BJ (cell line): ENCODE measurements around the gene SRSF10. TPM values are rescaled to one million over a fixed set of nuclear protein-coding genes. Genes with fewer than 3 reads are reported as not detected.

Source experiments
- CTCF ChIA-PET: fragments of 350-600 bp; formaldehyde crosslinking; extraction: SDS; loops from one replicate; lab custom pipeline; 2021; ENCODE audit warnings: antibody characterized with exemption, inconsistent platforms; lab: Yijun Ruan, JAX
- POLR2A ChIA-PET: fragments of 300-600 bp; sonication (Branson Sonifier 250); formaldehyde crosslinking; extraction: SDS; loops from one replicate; lab custom pipeline; 2021; ENCODE audit warnings: antibody characterized with exemption; lab: Charles Lee
- DNase-seq: peaks from one replicate; pipeline ENCODE4 v3.0.0-alpha.2; 2011; ENCODE audit warnings: low read depth
- H3K27me3 ChIP-seq: 2 replicates; pipeline ENCODE4 v1.6.0; 2011; ENCODE audit warnings: low read length; ENCODE audit not compliant: control insufficient read depth, insufficient read depth
- H3K36me3 ChIP-seq: 2 replicates; pipeline ENCODE4 v1.5.1; 2011; ENCODE audit warnings: low read length; ENCODE audit not compliant: control insufficient read depth, insufficient read depth
- H3K4me3 ChIP-seq: 2 replicates; pipeline ENCODE4 v1.5.1; 2011; ENCODE audit warnings: low read depth, mild to moderate bottlenecking, control low read depth, low read length
- CTCF ChIP-seq: IDR thresholded peaks from 2 replicates; pipeline ENCODE4 v1.5.1; 2011; ENCODE audit warnings: low read depth, mild to moderate bottlenecking, control low read depth, inconsistent platforms, low read length, moderate library complexity; ENCODE audit not compliant: insufficient read depth
- polyA plus RNA-seq: library from polyadenylated mRNA; depleted of rRNA; stranded (reverse); fragments of >200 nt; gene quantifications from 2 replicates; pipeline ENCODE4 v1.2.3, GENCODE V29; 2011

The SRSF10 gene
- polyA plus RNA-seq, 1 experiment = 55.1 TPM

GRCh38 chr1:23930861-23931490 lies 49.2 kb downstream of the SRSF10 start:
- H3K36me3 ChIP-seq = no peaks in the 10 kb centered on the region
- no peak overlapping the region for H3K4me3 ChIP-seq
- peak; percentile 78 for DNase-seq
- ChIA-PET POLR2A (no interaction called here), CTCF (interaction anchor here (0.6 to 2.8 kb wide), 5 partner anchors 14 to 151 kb away, joined by 3 to 7 read pairs (median 3); no protein-coding TSS in a partner anchor)
- no peak for TF ChIP-seq CTCF
- peaks cover 1% of the 10 kb centered on the region; the same call in 1 of the 2 replicates for H3K27me3 ChIP-seq

GRCh38 chr1:23930270-23930669 lies 49.9 kb downstream of the SRSF10 start:
- ChIA-PET CTCF (interaction anchor here (1.0 to 2.8 kb wide), 5 partner anchors 14 to 159 kb away, joined by 3 to 7 read pairs (median 4); no protein-coding TSS in a partner anchor), POLR2A (no interaction called here)
- H3K36me3 ChIP-seq = no peaks in the 10 kb centered on the region
- H3K4me3 ChIP-seq = no peak overlapping the region
- H3K27me3 ChIP-seq = peaks cover 1% of the 10 kb centered on the region; the same call in 1 of the 2 replicates
- no peak for DNase-seq
- TF ChIP-seq CTCF = no peak

- DNase-seq = no peak
- POLR2A ChIA-PET = no interaction called here
Measured at GRCh38 chr1:23928789-23929188, 51.3 kb downstream of the SRSF10 start.

GRCh38 chr1:23927097-23927496 lies 53.0 kb downstream of the SRSF10 start:
- no peak for DNase-seq
- ChIA-PET CTCF (interaction anchor here (0.9 to 2.3 kb wide), 2 partner anchors 11 to 465 kb away, joined by 4 to 7 read pairs; no protein-coding TSS in a partner anchor), POLR2A (no interaction called here)
- Histone ChIP-seq H3K27me3 (peaks cover 1% of the 10 kb centered on the region; the same call in 1 of the 2 replicates), H3K4me3 (no peak overlapping the region), H3K36me3 (no peaks in the 10 kb centered on the region)
- no peak for TF ChIP-seq CTCF

More at GRCh38 chr1:23928789-23929188, 51.3 kb downstream of the SRSF10 start:
- H3K36me3 ChIP-seq = no peaks in the 10 kb centered on the region
- H3K27me3 ChIP-seq = peaks cover 1% of the 10 kb centered on the region; the same call in 1 of the 2 replicates
- no peak overlapping the region for H3K4me3 ChIP-seq
- CTCF ChIA-PET = interaction anchor here (2.1 to 2.3 kb wide), 2 partner anchors 12 to 157 kb away, joined by 4 to 7 read pairs; no protein-coding TSS in a partner anchor
- no peak for TF ChIP-seq CTCF

GRCh38 chr1:23925279-23925678 lies 54.8 kb downstream of the SRSF10 start:
- Histone ChIP-seq H3K27me3 (peaks cover 1% of the 10 kb centered on the region; the same call in 1 of the 2 replicates), H3K4me3 (no peak overlapping the region), H3K36me3 (no peaks in the 10 kb centered on the region)
- POLR2A ChIA-PET = no interaction called here
- CTCF ChIA-PET = interaction anchor here (1.0 to 1.7 kb wide), 2 partner anchors 56 to 115 kb away, joined by 4 to 9 read pairs; no protein-coding TSS in a partner anchor
- DNase-seq = no peak
- TF ChIP-seq CTCF = no peak
